Activated T-cell treated with anti-CD3 and anti-CD28 coated beads for 48 hours (primary cell): Measurements from ENCODE around the gene SDHAF1.

Experiments used
- DNase-seq: peaks from one replicate; pipeline ENCODE4 v3.0.0-alpha.2; 2020; ENCODE audit warnings: low read depth

Gene SDHAF1

DNA sequence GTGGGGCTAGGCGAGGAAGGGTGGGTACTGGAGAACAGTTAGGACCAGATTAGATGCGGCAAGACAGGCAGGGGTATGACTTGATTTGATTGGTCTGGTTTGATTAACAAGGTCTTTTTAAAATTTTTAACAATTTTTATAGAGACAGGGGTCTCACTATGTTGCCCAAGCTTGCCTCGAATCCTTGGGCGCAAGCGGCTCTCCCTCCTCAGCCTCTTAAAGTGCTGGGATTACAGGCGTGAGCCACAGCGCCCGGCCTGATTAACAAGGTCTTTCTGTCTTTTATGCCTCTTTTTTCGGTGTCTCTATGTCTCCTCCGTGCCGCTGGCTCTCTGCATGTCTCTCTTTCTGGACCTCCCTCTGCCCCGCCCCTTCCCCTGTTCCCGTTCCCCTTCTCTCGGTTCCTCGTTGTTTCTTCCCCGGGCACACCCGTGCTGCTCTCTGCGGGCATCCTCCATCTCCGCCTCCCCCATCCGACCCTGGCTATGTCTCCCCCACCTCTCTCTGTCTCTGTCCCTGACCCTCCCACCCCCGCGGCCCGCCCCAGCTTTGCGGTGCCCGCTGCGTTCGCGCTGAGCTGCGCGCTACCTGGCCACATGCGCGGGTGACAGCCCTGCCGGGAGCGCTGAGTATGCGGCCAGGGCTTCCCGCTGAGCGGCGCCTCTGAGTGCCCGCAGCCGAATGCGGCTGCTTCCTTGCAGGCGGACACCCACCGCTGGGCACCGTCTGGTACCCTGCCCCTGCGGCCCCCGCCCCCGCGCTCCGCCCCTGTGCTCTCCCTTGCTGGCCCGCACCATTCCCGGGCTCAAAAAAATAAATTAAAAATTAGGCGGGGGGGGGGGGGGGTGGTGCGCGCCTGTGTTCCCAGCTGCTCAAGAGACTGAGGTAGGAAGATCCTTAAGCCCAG, 8.1 kb upstream of the SDHAF1 start:
- DNase-seq, result peak; percentile 9

DNA sequence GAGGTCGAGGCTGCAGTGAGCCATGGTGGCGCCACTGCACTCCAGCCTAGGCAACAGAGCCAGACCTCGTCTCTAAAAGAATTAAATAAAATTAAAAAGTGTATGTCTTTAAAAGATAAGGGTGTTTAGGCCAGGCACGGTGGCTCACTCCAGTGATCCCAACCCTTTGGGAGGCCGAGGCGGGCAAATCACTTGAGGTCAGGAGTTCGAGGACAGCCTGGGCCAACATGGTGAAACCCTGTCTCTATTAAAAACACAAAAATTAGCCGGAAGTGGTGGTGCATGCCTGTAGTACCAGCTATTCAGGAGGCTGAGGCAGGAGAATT, 7.5 kb upstream of the SDHAF1 start:
- DNase-seq, result no peak

DNA sequence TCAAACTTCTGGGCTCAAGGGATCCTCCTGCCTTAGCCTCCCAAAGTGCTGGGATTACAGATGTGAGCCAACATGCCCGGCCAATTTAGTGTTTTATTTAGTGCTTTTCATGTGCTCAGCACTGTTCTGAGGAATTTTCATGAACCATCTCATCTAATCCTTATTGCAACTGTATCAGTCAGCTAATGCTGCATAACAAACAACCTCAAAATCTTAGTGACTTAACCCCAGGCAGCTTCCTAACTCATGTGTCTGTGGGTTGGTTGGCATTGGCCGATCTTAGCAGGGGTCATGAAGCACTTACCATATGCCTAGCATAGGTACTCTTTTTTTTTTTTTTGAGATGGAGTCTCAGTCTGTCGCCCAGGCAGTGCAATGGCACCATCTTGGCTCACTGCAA, 6.2 kb upstream of the SDHAF1 start:
- no peak for DNase-seq

DNA sequence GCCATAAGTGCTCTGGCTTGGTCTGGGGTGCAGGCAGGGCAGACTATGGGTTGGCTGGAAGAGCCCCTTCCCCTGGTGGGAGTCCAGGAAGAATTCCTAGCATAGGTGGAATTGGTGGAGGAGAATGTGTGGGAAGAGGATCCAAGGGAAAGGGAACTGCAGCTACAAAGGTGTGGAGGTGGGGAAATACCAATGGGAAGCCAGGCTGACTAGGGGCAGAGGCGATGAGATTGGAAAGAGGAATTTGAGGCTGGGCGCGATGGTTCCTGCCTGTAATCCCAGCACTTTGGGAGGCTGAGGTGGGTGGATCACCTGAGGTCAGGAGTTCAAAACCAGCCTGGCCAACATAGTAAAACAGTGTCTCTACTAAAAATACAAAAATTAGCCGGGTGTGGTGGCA, 4.8 kb upstream of the SDHAF1 start:
- no peak for DNase-seq

DNA sequence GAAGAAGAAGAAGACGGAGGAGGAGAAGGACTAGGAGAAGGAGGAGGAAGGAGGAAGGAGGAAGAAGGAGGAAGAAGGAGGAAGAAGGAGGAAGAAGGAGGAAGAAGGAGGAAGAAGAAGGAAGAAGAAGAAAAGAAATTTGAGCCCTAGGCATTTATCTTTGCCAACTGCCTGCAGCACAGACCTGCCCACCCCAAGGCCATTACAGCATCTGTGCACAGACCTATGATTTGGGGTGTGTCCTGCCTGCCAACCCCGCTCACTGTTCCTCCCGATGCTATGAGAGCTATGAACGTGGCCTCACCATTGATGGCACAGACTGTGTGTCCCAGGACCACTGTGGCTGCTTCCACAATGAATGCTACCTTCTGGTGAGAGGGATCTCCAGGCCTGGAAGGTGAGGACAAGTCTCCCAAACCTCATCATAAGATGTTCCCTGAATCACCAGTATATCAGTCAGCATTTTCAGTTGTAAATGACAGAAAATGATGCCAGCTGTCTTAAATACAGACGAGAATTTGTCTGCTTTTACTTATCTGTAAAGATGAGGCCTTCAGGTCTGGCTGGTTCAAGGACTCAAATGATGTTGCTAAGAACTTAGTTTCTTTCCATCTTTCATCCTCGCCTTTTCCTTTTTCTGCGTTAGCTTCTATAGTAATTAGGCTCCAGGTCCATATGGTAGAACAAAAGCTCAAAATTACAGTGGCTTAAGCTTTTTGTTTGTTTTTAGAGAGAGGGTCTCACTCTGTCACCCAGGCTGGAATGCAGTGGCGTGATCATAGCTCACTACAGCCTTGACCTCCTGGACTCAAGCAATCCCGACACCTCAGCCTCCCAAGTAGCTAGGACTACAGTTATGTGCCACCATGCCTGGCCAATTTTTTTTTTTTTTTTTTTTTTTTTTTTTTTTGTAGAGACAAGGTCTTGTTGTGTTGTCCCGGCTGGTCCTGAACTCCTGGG, 3.9 kb upstream of the SDHAF1 start:
- DNase-seq, result no peak

DNA sequence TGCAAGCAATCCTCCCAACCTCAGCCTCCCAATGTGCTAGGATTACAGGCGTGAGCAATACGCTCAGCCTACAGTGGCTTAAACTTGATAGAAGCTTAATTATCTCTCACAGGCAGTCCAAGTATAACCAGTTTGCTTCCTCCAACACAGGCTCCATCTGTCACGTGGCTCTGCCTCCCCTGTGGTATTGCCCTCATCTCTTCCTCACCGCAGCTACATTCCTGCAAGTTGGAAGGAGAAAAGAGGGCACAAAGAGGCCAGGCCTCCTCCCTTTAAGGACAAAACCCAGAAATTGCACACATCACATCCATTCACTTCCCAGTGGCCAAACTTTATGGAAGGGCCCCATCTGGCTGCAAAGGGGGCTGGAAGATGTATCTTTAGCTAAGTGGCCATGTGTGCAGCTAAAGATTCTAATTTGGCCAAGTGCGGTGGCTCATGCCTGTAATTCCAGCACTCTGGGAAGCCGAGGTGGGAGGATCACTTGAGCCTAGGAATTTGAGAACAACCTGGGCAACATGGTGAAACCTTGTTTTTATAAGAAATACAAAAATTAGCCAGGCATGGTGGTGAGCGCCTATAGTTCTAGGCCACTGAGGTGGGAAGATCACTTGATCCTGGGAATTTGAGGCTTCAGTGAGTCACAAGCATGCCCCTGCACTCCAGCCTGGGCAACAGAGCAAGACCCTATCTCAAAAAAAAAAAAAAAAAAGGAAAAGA, 3.1 kb upstream of the SDHAF1 start:
- DNase-seq, result no peak

DNA sequence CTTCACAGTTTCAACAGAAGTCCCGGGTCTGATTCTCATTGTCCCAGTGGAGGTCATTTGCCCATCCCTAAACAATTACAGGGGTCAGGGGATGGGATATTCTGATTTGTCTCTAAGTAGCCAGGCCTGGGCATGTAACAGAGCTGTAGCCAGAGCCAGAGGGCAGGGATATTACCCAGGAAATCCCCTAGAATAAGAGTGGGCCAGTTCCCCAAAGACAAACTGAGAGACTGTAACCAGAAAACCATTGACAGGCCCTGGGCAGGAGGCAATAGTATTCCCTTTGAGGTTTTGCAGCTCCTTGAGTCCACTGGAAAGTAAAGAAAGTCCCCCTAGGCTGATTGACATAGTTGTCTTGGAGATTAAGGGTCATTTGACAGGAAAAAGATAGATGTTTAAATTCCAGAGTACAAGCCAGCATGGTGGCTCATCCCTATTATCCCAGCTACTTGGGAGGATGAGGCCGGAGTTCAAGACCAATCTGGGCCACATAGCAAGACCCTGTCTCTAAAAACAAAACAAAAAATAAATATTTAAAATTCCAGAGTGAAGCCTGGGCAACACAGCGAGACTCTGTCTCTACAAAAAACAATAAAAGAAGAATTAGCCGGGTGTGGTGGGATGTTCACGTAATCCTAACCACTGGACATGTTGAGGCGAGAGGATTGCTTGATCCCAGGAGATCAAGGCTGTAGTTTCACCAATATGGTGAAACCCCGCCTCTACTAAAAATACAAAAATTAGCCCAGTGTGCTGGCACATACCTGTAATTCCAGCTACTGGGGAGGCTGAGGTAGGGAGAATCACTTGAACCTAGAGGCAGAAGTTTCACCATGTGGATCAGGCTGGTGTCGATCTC, 1.9 kb upstream of the SDHAF1 start:
- no peak for DNase-seq

DNA sequence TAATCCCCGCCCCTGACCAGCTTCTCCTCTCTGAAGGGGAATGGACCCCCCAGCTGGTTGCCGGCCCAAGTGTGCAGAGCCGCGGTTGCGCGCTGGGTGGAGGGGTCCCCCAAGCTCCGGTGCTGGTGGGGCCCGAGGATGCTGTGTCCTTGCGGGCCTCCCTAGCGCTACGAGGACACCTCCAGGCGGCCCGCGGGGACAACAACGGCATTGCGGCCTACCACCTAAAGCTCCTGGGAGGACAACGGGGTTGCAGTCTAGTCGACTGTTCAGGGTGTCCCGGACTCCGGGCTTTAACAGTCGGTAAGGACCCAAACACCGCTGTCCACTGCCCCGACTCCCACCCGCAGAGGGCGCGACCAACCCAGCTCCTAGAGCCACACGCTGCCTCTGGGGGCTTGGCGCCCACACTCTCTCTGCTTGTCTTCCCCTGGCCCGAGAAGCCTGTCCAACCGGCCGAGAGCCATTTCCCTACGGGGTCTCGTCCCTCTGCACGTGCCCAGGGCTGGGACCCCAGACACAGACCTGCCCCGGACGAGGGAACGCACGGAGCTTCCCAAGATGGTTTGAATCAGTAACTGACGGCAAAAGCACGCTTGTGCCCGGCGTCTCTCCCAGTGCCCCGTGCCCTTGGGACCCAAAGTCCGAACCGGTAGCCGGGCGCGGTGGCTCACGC, 927 bp upstream of the SDHAF1 start:
- DNase-seq, result no peak

DNA sequence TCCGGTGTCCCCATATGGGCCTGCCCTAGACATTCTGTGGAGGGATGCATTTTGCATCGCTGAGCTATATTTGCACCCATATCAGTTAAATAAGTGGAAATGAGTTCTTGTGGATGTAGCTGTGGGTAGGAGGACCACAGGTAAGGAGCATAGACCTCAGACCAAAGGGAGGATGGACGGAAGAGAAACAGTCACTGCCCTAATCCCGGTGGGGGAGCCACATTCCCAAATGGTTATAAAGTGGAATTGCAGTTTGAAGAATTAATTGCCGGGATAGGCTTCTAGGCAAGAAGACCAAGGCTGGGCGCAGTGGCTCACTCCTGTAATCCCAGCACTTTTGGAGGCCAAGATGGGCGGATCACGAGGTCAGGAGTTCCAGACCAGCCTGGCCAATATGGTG, 1.8 kb downstream of the SDHAF1 start:
- no peak for DNase-seq

DNA sequence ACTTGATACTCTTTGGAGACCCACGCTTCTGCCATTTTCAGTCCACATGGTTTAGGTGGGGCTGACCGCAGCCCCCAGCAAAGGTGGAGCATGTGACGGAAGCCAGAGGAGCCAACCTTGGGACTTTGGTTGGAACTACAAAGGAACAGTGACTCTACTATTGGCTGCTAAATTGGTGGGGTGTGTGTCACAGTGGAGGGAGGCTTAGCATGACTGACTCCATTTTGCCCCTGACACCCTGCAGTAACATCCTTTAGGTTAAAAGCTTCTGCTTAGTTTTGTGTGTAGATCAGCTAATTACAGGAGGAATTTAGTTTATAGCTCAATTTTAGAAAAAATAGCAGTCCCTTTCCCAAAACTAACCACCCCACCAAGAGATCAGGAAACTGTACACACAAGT, 6.6 kb downstream of the SDHAF1 start:
- no peak for DNase-seq

DNA sequence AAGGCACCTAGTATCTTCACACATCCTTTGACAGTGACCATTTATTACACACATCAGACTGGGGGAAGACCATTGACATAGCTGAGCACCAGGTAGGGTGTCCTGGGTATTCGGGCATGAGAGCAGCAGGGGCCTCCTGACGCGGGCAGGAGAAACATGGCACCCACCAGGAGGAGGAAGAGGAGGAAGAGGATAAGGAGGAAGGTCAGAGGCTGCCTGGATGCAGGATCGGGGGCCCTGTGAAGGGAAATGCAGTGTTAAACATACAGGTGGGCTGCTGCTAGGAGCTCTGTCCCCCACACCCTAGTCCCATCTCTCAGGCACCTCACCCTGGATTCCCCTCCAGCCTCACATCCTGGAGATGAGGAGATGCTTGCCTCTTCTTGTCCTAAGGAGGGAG, 8.3 kb downstream of the SDHAF1 start:
- no peak for DNase-seq

DNA sequence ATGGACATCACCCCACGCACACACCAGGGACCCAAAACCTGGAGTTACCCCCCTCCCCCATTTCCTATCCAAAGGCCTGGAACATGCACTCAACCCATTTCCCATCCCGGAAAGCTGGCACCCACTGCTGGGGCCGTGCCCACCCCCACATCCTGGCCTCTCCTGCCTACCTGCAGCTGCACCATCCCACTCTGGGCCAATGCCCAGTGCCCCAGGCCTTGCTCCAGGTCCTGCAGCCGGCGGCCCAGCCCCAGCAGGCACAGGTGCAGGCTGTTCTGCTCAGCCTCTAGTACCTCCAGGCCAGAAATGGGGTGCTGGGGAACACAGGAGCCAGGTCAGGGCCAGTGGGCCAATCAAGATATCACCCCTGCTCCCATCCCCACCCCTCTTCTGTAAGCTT, 12.0 kb downstream of the SDHAF1 start:
- no peak for DNase-seq

DNA sequence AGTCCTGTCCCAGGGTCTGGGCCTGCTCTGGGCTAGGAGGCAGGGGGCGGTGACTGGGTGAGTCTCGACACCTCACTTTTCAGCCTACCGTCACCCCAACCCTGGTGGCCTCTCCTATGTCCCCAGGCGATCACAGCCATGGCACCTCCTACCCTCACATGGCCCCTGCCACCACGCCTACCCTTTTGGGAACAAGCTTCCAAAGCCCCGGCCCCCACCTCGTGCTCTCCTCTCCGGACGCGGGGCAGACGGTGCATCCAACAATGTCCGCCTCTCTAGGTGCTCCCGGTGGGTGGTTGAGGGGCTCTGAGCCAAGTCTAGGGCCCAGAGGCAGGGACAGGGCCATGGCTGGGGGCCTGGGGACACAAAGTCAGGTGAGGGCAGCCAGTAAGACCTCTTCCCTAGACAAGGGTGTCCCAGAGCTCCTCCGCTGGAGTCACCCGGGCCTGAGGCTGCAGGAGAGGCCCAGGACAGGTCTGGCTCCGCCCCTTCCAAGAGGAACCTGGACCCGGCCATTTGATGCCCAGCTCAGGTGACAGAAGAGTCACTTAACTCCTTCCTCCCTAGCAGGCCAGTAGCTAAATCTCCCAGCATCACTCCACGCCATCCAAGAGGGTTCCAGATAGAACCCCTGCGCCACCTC, 13.5 kb downstream of the SDHAF1 start, which contains the start of gene SYNE4:
TSS of gene SYNE4 (minus strand) at position 478 of the 643 bp plus-strand sequence. CDS start at position 346, 132 bp downstream.
- DNase-seq, result no peak

DNA sequence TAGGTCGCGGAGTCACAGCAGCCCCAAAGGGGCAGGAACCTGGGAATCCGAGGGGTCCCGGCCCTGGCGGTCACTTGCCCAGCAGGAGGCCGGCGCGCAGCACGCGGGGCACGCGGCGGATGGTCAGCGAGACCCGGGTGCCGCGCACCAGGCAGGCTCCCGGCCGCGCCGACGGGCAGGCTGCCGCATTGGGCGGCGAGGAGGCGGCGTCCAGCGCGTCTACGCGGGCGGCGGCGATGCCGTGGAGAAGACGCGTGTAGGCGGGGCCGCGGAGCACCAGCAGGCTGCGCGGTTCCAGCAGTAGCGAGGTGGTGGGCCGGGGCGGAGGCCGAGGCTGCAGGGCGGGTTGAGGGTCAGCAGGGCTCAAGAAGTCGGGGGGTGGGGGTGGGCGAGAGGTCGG, 14.2 kb downstream of the SDHAF1 start:
- peak; percentile 59 for DNase-seq

DNA sequence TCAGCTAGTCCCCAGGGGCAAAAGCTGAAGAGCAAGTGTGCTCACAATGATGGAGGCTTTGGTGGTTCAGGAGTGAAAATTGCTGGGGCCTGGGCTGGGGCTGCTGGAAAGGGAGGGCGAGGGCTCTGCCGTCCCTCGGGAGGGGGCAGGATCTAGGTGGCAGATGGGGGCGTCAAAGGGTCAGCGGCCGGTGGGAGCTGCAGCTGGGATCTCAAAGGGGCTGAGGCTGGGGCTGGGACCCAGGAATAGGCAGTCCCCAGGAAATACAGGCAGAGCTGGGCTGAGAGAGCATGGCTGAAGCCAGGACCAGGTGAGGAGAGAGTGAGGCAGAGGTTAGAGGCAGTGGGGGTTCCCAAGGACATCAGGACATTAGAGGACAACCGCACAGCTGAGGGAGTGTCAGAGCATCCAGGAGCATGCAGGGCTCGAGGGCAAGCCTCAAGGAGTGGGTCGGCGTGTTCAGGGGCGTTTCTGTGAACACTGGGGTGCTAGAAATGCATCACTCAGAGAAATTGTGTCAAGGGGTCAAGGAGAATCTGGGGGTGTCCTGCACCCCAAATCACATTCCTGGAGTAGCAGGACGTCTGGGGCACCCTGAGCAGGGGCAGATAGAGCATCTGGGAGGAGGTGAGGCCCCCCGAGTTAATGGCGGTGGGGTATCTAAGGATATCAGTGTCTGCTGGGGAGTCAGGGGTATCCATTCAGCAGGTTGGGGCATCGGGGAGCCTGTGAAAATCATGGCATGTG, 14.8 kb downstream of the SDHAF1 start:
- DNase-seq, result no peak

DNA sequence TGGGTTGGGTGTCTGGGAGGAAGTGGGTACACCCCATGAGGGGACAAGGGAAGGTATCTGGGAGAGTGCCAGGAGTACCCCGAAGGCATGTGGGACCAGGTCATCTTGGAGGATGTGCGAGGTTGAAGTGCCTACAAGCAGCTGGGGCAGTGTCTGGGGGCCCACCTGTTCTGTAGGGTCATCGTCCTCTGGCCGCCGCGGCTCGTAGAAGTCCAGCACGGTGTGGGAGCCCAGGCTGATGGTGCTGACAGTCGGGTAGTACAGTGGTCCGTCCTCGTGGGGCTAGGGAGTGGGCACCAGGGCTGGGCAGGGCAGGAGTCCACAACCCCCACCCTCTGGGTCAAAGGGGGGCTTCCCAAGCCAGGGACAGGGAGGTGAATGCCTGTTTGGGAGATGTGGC, 15.4 kb downstream of the SDHAF1 start:
- DNase-seq, result no peak

DNA sequence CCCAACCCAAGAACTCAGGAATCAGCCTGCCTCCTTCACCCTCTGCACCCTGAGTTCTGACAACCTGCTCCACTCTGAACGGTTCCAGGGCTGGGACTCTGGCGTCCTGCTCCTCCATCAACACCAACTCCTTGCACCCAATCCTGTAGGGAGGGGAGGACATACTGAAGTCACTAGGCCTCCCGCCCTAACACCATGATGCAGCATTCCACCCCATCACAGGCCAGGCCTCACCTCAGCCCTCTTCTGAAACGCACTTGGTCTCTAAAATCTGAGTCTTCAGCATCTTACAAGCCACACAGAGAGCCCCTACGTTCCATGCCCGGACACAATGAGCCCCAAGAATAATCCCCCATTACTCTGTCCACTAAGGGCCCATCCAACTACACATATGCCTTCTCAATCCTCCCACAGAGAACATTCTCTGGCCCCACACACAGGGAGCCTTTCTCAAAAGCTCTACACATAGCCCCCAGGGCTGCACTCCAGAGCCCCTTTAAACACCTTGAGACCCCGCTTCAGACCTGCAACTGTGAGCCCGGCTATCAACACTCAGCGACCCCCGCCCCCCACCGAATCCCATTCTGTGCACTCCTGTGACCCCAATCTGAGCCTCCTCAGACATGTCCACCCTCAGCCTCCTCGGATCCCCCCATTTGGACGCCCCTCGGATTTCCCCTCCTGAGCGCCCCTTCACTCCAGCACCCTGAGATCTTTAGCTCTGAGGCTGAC, 18.5 kb downstream of the SDHAF1 start:
- DNase-seq, result no peak

DNA sequence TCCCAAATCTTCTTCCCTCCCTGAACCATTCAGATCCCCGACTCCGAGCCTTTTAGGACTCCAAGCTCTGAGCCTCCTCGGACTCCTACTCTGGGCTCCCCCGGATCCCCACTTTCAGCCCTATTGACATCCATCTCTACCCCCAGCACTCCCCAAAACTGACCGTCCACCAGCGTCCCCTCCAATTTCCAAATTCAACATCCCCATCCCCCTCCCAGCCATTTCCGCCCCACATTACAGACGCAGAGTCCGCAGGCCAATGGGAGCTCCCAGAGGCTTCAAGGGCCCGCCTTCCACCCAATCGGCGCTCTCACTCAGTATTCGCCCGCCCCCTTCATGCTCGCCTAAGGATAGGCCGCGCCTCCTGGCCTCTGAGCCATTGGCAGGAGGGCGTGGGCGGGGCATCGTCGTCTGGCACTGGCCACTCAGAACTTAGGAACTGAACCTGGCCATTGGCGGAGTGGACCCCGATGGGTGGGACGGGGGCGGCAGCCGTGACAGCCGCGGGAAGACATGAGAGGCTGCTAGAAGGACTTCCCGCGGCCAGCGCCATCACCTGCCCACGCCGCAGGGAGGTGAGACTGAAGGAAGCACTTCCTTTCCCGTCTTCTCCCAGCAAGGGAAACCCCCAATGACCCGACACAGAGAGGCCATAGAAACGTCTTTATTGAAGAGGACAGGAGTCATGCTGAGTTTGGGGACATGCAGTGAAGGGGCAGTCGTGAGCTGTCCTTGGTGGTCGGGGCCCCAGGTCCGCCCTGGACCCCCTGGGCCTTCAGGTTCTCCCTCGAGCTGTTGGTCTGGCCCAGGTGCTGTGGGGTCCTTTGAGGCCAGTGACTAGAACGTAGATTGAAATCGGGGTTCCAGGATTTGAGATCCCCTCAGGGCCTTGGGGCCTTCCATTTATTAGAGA, 19.3 kb downstream of the SDHAF1 start, which contains the start of gene ALKBH6:
TSS of gene ALKBH6 (minus strand) at position 202 of the 913 bp plus-strand sequence. CDS start 816 bp downstream, outside the sequence.
- DNase-seq, result peak; percentile 100
